ENCODE results near the gene PAPSS2. TPM values are rescaled to one million over a fixed set of nuclear protein-coding genes. Genes with fewer than 3 reads are reported as not detected.

The PAPSS2 gene
- total RNA-seq, 1 donor from 2014 or later: 11.1 TPM

Other genes starting within 250 kb of the PAPSS2 start
- gene MINPP1, start 155.0 kb upstream of the PAPSS2 start, total RNA-seq: 5.2 TPM
- 98.2 TPM for gene ATAD1, start 158.3 kb downstream of the PAPSS2 start, total RNA-seq
- 0.27 TPM for gene KLLN, start 203.7 kb downstream of the PAPSS2 start, total RNA-seq
- gene PTEN, start 203.7 kb downstream of the PAPSS2 start, total RNA-seq: 54.6 TPM